Measurements from ENCODE around the gene ALOX15B.

DNA sequence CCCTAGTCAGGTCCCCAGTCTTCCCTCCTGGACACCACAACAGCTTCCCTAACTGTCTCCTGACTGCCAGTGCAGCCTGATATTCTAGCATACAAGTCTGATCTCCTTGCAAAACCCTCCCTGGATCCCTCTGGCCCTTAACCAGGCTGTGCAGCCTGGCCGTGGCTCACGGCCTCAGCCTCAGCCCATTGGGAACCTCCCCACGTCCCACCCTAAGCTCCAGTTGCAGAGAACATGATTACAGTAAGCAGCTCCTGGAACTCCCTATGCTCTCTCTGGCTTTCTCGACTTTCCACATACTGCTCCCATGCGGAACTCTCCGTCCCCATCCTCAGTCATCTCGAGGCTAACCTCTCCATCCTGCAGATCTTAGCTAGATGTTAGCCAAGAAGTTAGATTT is 35.7 kb downstream of the ALOX15B start:
- no peak for TF ChIP-seq EP300 (IDR thresholded peaks at IDR 0.05; ENCODE audit: borderline replicate concordance)
- TF ChIP-seq, protein P1, sequence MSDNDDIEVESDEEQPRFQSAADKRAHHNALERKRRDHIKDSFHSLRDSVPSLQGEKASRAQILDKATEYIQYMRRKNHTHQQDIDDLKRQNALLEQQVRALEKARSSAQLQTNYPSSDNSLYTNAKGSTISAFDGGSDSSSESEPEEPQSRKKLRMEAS (IDR thresholded peaks at IDR 0.05): no peak
- no peak for TF ChIP-seq CREB1 (IDR thresholded peaks at IDR 0.05; ENCODE audit: low read depth)
- TF ChIP-seq FOXM1 (IDR thresholded peaks at IDR 0.05; ENCODE audit: borderline replicate concordance, low read depth): no peak
- TF ChIP-seq, protein P2, sequence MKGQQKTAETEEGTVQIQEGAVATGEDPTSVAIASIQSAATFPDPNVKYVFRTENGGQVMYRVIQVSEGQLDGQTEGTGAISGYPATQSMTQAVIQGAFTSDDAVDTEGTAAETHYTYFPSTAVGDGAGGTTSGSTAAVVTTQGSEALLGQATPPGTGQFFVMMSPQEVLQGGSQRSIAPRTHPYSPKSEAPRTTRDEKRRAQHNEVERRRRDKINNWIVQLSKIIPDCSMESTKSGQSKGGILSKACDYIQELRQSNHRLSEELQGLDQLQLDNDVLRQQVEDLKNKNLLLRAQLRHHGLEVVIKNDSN (IDR thresholded peaks at IDR 0.05): no peak
- no peak for TF ChIP-seq TAF1 (IDR thresholded peaks at IDR 0.05; ENCODE audit: low read depth)
- no peak for TF ChIP-seq CEBPB (IDR thresholded peaks at IDR 0.05)
- TF ChIP-seq TCF12 (IDR thresholded peaks at IDR 0.05; ENCODE audit: low read depth): no peak
- TF ChIP-seq RAD21 (IDR thresholded peaks at IDR 0.05; ENCODE audit: low read depth): no peak
- no peak for TF ChIP-seq YY1 (IDR thresholded peaks at IDR 0.05; ENCODE audit: low read depth)
- TF ChIP-seq, protein P3, sequence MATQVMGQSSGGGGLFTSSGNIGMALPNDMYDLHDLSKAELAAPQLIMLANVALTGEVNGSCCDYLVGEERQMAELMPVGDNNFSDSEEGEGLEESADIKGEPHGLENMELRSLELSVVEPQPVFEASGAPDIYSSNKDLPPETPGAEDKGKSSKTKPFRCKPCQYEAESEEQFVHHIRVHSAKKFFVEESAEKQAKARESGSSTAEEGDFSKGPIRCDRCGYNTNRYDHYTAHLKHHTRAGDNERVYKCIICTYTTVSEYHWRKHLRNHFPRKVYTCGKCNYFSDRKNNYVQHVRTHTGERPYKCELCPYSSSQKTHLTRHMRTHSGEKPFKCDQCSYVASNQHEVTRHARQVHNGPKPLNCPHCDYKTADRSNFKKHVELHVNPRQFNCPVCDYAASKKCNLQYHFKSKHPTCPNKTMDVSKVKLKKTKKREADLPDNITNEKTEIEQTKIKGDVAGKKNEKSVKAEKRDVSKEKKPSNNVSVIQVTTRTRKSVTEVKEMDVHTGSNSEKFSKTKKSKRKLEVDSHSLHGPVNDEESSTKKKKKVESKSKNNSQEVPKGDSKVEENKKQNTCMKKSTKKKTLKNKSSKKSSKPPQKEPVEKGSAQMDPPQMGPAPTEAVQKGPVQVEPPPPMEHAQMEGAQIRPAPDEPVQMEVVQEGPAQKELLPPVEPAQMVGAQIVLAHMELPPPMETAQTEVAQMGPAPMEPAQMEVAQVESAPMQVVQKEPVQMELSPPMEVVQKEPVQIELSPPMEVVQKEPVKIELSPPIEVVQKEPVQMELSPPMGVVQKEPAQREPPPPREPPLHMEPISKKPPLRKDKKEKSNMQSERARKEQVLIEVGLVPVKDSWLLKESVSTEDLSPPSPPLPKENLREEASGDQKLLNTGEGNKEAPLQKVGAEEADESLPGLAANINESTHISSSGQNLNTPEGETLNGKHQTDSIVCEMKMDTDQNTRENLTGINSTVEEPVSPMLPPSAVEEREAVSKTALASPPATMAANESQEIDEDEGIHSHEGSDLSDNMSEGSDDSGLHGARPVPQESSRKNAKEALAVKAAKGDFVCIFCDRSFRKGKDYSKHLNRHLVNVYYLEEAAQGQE (IDR thresholded peaks at IDR 0.05; ENCODE audit: low read depth): no peak
- no peak for TF ChIP-seq NFIC (IDR thresholded peaks at IDR 0.05)
